MCF 10A (cell line): ENCODE measurements around the gene ARMC6. TPM values are rescaled to one million over a fixed set of nuclear protein-coding genes. Genes with fewer than 3 reads are reported as not detected.

Experiments used
- BruUV-seq: library from RNA; stranded (reverse); fragments of 400-500 nt; replicated peaks from 2 replicates; lab custom pipeline; 2021; lab: Mats Ljungman, UMichigan
- CTCF ChIA-PET: fragments of 300-600 bp; sonication (Branson Sonifier 250); formaldehyde crosslinking; extraction: SDS; loops from one replicate; lab custom pipeline; 2021; ENCODE audit warnings: antibody characterized with exemption, inconsistent platforms; lab: Yijun Ruan, JAX
- POLR2A ChIA-PET: fragments of 300-600, 350-650 bp; sonication (Branson Sonifier 250); formaldehyde crosslinking; extraction: SDS; loops from one replicate; lab custom pipeline; 2020; ENCODE audit warnings: antibody characterized with exemption, inconsistent platforms; lab: Yijun Ruan, JAX
- DNase-seq: peaks from one replicate; pipeline ENCODE4 v3.0.0-alpha.2; 2018; ENCODE audit not compliant: unreplicated experiment
- H3K27ac Mint-ChIP-seq: one replicate; pipeline ENCODE4 v1.8.0; 2022; ENCODE audit warnings: mild to moderate bottlenecking, low read depth, mixed read lengths; ENCODE audit not compliant: unreplicated experiment
- H3K27me3 Mint-ChIP-seq: one replicate; pipeline ENCODE4 v1.8.0; 2022; ENCODE audit warnings: mixed read lengths; ENCODE audit not compliant: insufficient read depth, unreplicated experiment
- H3K36me3 Mint-ChIP-seq: one replicate; pipeline ENCODE4 v1.8.0; 2022; ENCODE audit warnings: mild to moderate bottlenecking, moderate library complexity, mixed read lengths; ENCODE audit not compliant: insufficient read depth, unreplicated experiment
- H3K4me1 Mint-ChIP-seq: one replicate; pipeline ENCODE4 v1.8.0; 2022; ENCODE audit warnings: mixed read lengths; ENCODE audit not compliant: insufficient read depth, unreplicated experiment
- H3K4me3 Mint-ChIP-seq: one replicate; pipeline ENCODE4 v1.8.0; 2022; ENCODE audit warnings: mild to moderate bottlenecking, moderate library complexity, mixed read lengths; ENCODE audit not compliant: unreplicated experiment
- H3K9me3 Mint-ChIP-seq: one replicate; pipeline ENCODE4 v1.8.0; 2022; ENCODE audit warnings: mixed read lengths; ENCODE audit not compliant: unreplicated experiment
- CTCF ChIP-seq: fragments of 200-600 bp; IDR thresholded peaks from one replicate; pipeline ENCODE4 v1.8.0; 2022; ENCODE audit warnings: antibody characterized with exemption, mild to moderate bottlenecking; ENCODE audit not compliant: unreplicated experiment
- intact Hi-C: fragments of 100-400 bp; cut with micrococcal nuclease; formaldehyde crosslinking; loops from 2 replicates; pipeline ENCODE4 v1.14.1; 2022
- total RNA-seq: library from RNA; stranded (reverse); gene quantifications from 2 replicates; pipeline ENCODE4 v1.2.3, GENCODE V29; 2022

ARMC6 gene
- total RNA-seq, 1 experiment from 2014 or later: 37.1 TPM

- Mint-ChIP-seq H3K9me3 (no peaks in the 10 kb centered on the region), H3K4me3 (no peak overlapping the region), H3K27me3 (no peaks in the 10 kb centered on the region), H3K4me1 (peaks cover 5% of the 10 kb centered on the region), H3K36me3 (peaks cover 47% of the 10 kb centered on the region), H3K27ac (no peak overlapping the region)
- no peak for DNase-seq
- TF ChIP-seq CTCF: no peak
- no TSS peak for BruUV-seq
- POLR2A ChIA-PET: no interaction called here
- intact Hi-C loops: no loop called here
- CTCF ChIA-PET: interaction anchor here (1.1 kb wide), 1 partner anchor 95 kb away, joined by 3 read pairs; no protein-coding TSS in a partner anchor
Observed at GRCh38 chr19:19043881-19044280, 10.5 kb downstream of the ARMC6 start.

GRCh38 chr19:19049406-19049805, 16.0 kb downstream of the ARMC6 start:
- Mint-ChIP-seq H3K9me3 (no peaks in the 10 kb centered on the region), H3K36me3 (peaks cover 56% of the 10 kb centered on the region), H3K4me3 (no peak overlapping the region), H3K27me3 (no peaks in the 10 kb centered on the region), H3K27ac (no peak overlapping the region), H3K4me1 (peaks cover 9% of the 10 kb centered on the region)
- no peak for TF ChIP-seq CTCF
- intact Hi-C loops: no loop called here
- ChIA-PET CTCF (interaction anchor here (0.5 kb wide), 1 partner anchor 599 kb away, joined by 3 read pairs; no protein-coding TSS in a partner anchor), POLR2A (interaction anchor here (1.5 kb wide), 1 partner anchor 14 kb away, joined by 4 read pairs; the partner anchor contains the start of gene SLC25A42)
- DNase-seq: no peak
- no TSS peak for BruUV-seq

GRCh38 chr19:19050104-19050503, 16.7 kb downstream of the ARMC6 start:
- BruUV-seq: no TSS peak
- POLR2A ChIA-PET: interaction anchor here (0.8 to 1.5 kb wide), 2 partner anchors 13 to 17 kb away, joined by 3 to 4 read pairs; partner anchors contain the start of gene SLC25A42

GRCh38 chr19:19050731-19051130, 17.3 kb downstream of the ARMC6 start:
- Mint-ChIP-seq H3K9me3 (no peaks in the 10 kb centered on the region), H3K27me3 (no peaks in the 10 kb centered on the region), H3K4me1 (peaks cover 9% of the 10 kb centered on the region), H3K4me3 (no peak overlapping the region), H3K36me3 (peaks cover 45% of the 10 kb centered on the region), H3K27ac (no peak overlapping the region)
- DNase-seq: no peak
- ChIA-PET CTCF (interaction anchor here (0.7 to 1.0 kb wide), 3 partner anchors 28 to 379 kb away, joined by 3 to 4 read pairs (median 3); no protein-coding TSS in a partner anchor), POLR2A (interaction anchor here (0.7 to 1.5 kb wide), 5 partner anchors 10 to 25 kb away, joined by 3 to 7 read pairs (median 3); partner anchors contain the start of gene SLC25A42)
- no peak for TF ChIP-seq CTCF
- intact Hi-C loops: no loop called here
- BruUV-seq: no TSS peak

More at GRCh38 chr19:19050104-19050503, 16.7 kb downstream of the ARMC6 start:
- Mint-ChIP-seq H3K9me3 (no peaks in the 10 kb centered on the region), H3K27me3 (no peaks in the 10 kb centered on the region), H3K27ac (no peak overlapping the region), H3K4me3 (no peak overlapping the region), H3K36me3 (peaks cover 51% of the 10 kb centered on the region), H3K4me1 (peaks cover 9% of the 10 kb centered on the region)
- intact Hi-C loops: no loop called here
- TF ChIP-seq CTCF: no peak
- no peak for DNase-seq
- CTCF ChIA-PET: no interaction called here
